ENCODE measurements around the gene ARL8B. TPM values are rescaled to one million over a fixed set of nuclear protein-coding genes. Genes with fewer than 3 reads are reported as not detected.

The ARL8B gene
- total RNA-seq = 63.9 and 83.9 TPM in 2 replicates

DNA sequence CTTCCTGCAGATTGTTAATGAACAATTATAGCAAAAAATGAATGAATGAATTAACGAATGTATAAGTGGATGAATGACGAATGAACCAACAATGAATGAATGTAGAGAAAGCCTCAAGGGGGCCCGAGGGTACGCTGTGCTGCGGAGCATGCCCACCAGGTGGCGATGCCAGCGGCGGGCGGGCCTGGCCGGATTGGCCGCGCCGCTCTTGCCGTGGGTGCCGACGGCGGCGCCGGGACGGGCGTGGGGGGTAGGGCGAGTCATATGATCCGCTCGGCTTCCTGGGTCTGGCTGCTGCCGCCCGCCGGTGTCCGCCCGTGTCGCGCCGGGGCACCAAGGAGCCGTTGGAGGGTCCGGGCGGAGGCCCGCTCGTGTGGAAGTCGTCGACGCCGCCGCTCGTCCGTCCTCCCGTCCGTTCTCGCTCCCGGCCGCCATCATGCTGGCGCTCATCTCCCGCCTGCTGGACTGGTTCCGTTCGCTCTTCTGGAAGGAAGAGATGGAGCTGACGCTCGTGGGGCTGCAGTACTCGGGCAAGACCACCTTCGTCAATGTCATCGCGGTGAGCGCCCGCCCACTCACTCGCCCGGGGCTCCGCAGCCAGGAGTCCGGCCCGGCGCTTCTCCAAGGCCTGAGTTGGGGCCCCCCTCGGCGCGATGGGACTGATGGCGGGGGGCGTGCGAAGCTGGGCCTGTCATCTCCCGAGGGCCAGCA, at the start of gene ARL8B:
Gene ARL8B (plus strand): TSS at position 263 of the 711 bp plus-strand sequence. CDS start 174 bp downstream, at position 437.

DNA sequence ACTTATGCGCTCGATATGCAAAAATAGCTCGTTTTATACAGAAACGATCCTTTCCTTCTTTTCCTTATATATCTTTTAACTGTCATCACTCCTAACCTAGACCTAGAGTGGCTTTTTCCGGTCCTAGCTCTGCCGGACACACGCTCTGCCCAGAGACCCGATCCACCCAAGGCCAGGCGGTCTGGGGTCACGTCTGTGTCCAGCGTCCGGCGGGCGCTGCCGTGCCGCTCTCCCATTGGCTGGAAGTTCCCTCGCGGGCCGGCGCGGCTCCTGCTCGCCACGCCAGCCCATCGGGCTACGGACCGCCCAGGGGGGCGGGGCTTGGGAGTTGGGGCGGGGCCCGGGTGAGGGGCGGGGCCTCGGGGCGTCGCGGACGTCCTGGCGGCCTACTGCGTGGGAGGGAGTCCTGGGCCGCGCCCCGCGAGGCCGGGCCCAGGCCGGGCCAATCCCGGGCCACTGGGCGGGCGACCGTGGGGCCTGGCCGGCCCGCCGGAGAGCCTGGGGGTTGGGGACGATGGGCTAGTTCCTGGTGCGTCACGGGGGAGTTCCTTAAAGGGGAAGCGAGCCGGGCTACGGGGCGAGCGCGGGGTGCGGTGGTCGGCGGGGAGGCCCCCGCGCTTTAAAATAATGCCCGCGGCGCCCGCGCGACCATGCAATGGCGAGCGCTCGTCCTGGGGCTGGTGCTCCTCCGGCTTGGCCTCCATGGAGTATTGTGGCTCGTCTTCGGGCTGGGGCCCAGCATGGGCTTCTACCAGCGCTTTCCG, 65.2 kb downstream of the ARL8B start, which contains the start of gene EDEM1:
Gene EDEM1 (plus strand): TSS at position 552 of the 764 bp plus-strand sequence. CDS start 99 bp downstream, at position 651.

Other genes with a start within 250 kb of the ARL8B start
- 15.9 and 21.5 TPM in 2 replicates for gene BHLHE40, start 142.9 kb upstream of the ARL8B start, total RNA-seq
- gene EDEM1, start 65.4 kb downstream of the ARL8B start, total RNA-seq = 47.9 and 73.2 TPM in 2 replicates

Data from uterine smooth muscle cell (primary cell).